Right atrium auricular region (tissue), 2 donors: ENCODE data around the gene PLD4. TPM values are rescaled to one million over a fixed set of nuclear protein-coding genes. Genes with fewer than 3 reads are reported as not detected.

Experiments
- DNase-seq: peaks from one replicate; pipeline ENCODE4 v3.0.0-alpha.2; 2019; ENCODE audit warnings: low spot score
- H3K27ac ChIP-seq, 2 donors: fragments of 200-600 bp; sonication (generic); 1 replicate in 1 of 2; 2 replicates in 1 of 2; pipeline ENCODE4 v1.5.1; 2016 to 2019
- H3K27me3 ChIP-seq, 2 donors: fragments of 200-600 bp; sonication (generic); one replicate each; pipeline versions ENCODE4 v1.5.1 to v1.6.0; 2017 to 2019
- H3K36me3 ChIP-seq: fragments of 200-600 bp; sonication (generic); one replicate; pipeline ENCODE4 v1.5.1; 2016
- H3K4me1 ChIP-seq, 2 donors: fragments of 200-600 bp; sonication (generic); one replicate each; pipeline versions ENCODE4 v1.5.1 to v1.6.0; 2017 to 2019
- H3K4me3 ChIP-seq, 2 donors: fragments of 200-600 bp; sonication (generic); 1 replicate in 1 of 2; 2 replicates in 1 of 2; pipeline ENCODE4 v1.5.1; 2017 to 2019; ENCODE audit warnings: mild to moderate bottlenecking in 1 of 2, moderate library complexity in 1 of 2
- H3K9me3 ChIP-seq, 2 donors: fragments of 200-600 bp; sonication (generic); one replicate each; pipeline ENCODE4 v1.5.1; 2019
- CTCF ChIP-seq, 2 donors: fragments of 200-600 bp; sonication (generic); IDR thresholded peaks; one replicate each; pipeline ENCODE4 v1.5.1; 2019; ENCODE audit warnings: antibody characterized with exemption in 2 of 2
- total RNA-seq, 2 donors: library from RNA; depleted of rRNA; stranded (reverse); fragments of >200 nt; gene quantifications; one replicate each; pipeline ENCODE4 v1.1.0, GENCODE V29; 2016

Gene PLD4
- total RNA-seq, 2 donors from 2014 or later: 0.08 TPM; not detected in 1

GRCh38 chr14:104967386-104968152 lies 42.9 kb downstream of the PLD4 start:
- Histone ChIP-seq H3K27ac (peak overlapping the region; percentile 55 to 67), H3K9me3 (no peaks in the 10 kb centered on the region), H3K36me3 (no peaks in the 10 kb centered on the region), H3K27me3 (peaks cover 0 to 4% of the 10 kb centered on the region in 2 donors), H3K4me1 (peaks cover 0 to 58% of the 10 kb centered on the region in 2 donors), H3K4me3 (peak overlapping the region; percentile 10 to 47)
- DNase-seq: peak; percentile 71
- no peak for TF ChIP-seq CTCF (IDR thresholded peaks at IDR 0.05)

- Histone ChIP-seq H3K36me3 (no peaks in the 10 kb centered on the region), H3K27ac (peak overlapping the region; percentile 55 to 67), H3K9me3 (no peaks in the 10 kb centered on the region), H3K4me3 (peak overlapping the region; percentile 10 to 47), H3K4me1 (peaks cover 0 to 64% of the 10 kb centered on the region in 2 donors), H3K27me3 (peaks cover 0 to 4% of the 10 kb centered on the region in 2 donors)
- DNase-seq: peak; percentile 72
- no peak for TF ChIP-seq CTCF (IDR thresholded peaks at IDR 0.05)
Observed at GRCh38 chr14:104968153-104968527, 43.5 kb downstream of the PLD4 start.

- no peak for DNase-seq
- no peak for TF ChIP-seq CTCF (IDR thresholded peaks at IDR 0.05)
- Histone ChIP-seq H3K36me3 (no peaks in the 10 kb centered on the region), H3K27me3 (peaks cover 0 to 4% of the 10 kb centered on the region in 2 donors), H3K4me1 (peaks cover 0 to 70% of the 10 kb centered on the region in 2 donors), H3K4me3 (peak overlapping the region in 1 of 2 donors; percentile 47), H3K9me3 (no peaks in the 10 kb centered on the region), H3K27ac (peak overlapping the region; percentile 55 to 67)
Observed at GRCh38 chr14:104968541-104969401, 44.1 kb downstream of the PLD4 start.

GRCh38 chr14:104969741-104970230 lies 45.1 kb downstream of the PLD4 start:
- peaks cover 0 to 4% of the 10 kb centered on the region in 2 donors for H3K27me3 ChIP-seq
- H3K36me3 ChIP-seq: no peaks in the 10 kb centered on the region
- TF ChIP-seq CTCF (IDR thresholded peaks at IDR 0.05): no peak
- no peak overlapping the region for H3K4me3 ChIP-seq
- H3K9me3 ChIP-seq: no peaks in the 10 kb centered on the region
- H3K27ac ChIP-seq: peak overlapping the region; percentile 59 to 80
- DNase-seq: no peak
- H3K4me1 ChIP-seq: peaks cover 0 to 80% of the 10 kb centered on the region in 2 donors

GRCh38 chr14:104970231-104971068 lies 45.8 kb downstream of the PLD4 start:
- Histone ChIP-seq H3K4me1 (peaks cover 0 to 87% of the 10 kb centered on the region in 2 donors), H3K27me3 (peaks cover 0 to 4% of the 10 kb centered on the region in 2 donors), H3K9me3 (no peaks in the 10 kb centered on the region), H3K27ac (peak overlapping the region; percentile 59 to 80), H3K36me3 (no peaks in the 10 kb centered on the region), H3K4me3 (no peak overlapping the region)
- DNase-seq: peak; percentile 87
- no peak for TF ChIP-seq CTCF (IDR thresholded peaks at IDR 0.05)
